ENCODE measurements around the gene ANAPC7.
"Not testable (repeated sequence)": the region's sequence is repeated elsewhere in the genome, so short reads cannot be mapped to it uniquely, and the experiment has no call there.

Gene ANAPC7

GRCh38 chr12:110431957-110432587 is 28.6 kb upstream of the ANAPC7 start:
- no peak for TF ChIP-seq CTCF (IDR thresholded peaks at IDR 0.05; ENCODE audit: low read depth, low read length)
- H3K4me3 ChIP-seq (ENCODE audit: low read depth, low read length), result peak overlapping the region; percentile 45
- DNase-seq, result no peak
- no peaks in the 10 kb centered on the region for H3K9me3 ChIP-seq (ENCODE audit: severe bottlenecking)
- H3K36me3 ChIP-seq, result peaks cover 20% of the 10 kb centered on the region
- no peaks in the 10 kb centered on the region for H3K27me3 ChIP-seq (ENCODE audit: insufficient read depth, low read depth, severe bottlenecking)
- no peak overlapping the region; the same call in 1 of the 2 replicates for H3K27ac ChIP-seq

DNA sequence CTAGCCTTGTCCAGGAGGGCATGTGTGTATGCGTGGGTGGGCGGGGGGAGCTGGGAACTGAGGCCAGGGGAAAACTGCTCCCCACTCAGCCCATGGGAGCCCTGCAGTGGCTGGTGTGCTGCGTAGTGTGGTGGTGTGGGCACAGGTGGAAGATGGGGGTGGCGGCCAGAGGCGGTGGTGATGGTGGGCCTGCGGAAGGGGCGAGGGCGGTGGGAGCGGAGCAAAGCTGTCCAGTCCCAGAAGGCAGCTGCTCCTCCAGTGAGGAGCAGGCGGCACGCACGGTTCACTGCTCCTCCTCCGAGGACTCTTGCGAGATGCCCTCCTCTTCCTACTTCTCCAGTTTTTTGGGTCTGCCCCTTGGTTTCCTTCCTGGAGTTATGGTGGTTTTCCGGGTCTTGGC is 26.2 kb upstream of the ANAPC7 start:
- not testable (repeated sequence) for DNase-seq; H3K27me3 ChIP-seq (ENCODE audit: insufficient read depth, low read depth, severe bottlenecking); H3K9me3 ChIP-seq (ENCODE audit: severe bottlenecking); H3K36me3 ChIP-seq; H3K27ac ChIP-seq; H3K4me3 ChIP-seq (ENCODE audit: low read depth, low read length)

DNA sequence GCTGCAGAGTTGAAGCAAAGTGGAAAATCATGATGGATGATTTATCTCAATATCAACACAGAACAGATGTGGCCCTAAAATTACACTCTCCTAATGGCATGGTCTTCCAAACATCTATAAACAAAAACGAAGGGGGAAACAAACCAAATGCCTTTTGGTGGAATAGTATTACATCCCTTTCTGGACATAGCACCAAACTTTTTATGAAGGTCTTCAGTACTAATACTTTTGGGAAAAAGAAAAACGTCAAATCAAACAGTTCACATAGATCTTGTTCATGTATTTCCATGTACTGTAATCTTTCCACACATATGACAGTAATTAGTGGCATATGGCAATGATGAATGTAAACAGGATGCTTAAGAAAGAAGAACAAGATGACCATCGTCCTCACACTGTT is 22.9 kb upstream of the ANAPC7 start:
- no peak for TF ChIP-seq CTCF (IDR thresholded peaks at IDR 0.05; ENCODE audit: low read depth, low read length)
- H3K9me3 ChIP-seq (ENCODE audit: severe bottlenecking), result no peaks in the 10 kb centered on the region
- H3K4me3 ChIP-seq (ENCODE audit: low read depth, low read length), result no peak overlapping the region
- no peaks in the 10 kb centered on the region for H3K36me3 ChIP-seq
- H3K27me3 ChIP-seq (ENCODE audit: insufficient read depth, low read depth, severe bottlenecking), result no peaks in the 10 kb centered on the region
- DNase-seq, result no peak
- no peak overlapping the region for H3K27ac ChIP-seq

DNA sequence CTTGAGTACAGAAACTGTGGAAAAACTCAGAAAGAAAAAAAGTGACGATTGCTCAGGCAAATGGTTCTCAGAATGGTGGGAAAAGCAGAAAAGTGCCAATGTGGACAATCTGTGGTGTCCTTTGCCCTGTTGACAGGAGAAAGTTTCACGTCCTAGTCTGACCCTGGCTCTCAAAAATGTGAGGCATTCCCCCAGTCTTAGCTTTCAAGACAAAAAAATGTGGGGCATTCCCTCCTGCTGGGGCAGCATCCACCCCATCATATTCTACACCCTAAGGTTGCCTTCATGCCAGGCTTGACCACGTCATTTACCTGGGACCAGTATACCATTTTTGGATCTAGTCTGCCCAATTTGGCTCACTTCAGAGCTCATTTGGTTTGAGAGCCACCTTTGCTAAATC is 20.7 kb upstream of the ANAPC7 start:
- Histone ChIP-seq H3K9me3 (ENCODE audit: severe bottlenecking) (no peaks in the 10 kb centered on the region), H3K4me3 (ENCODE audit: low read depth, low read length) (no peak overlapping the region), H3K36me3 (no peaks in the 10 kb centered on the region), H3K27me3 (ENCODE audit: insufficient read depth, low read depth, severe bottlenecking) (no peaks in the 10 kb centered on the region), H3K27ac (no peak overlapping the region)
- TF ChIP-seq CTCF (IDR thresholded peaks at IDR 0.05; ENCODE audit: low read depth, low read length), result no peak
- no peak for DNase-seq

GRCh38 chr12:110421701-110422100 is 18.2 kb upstream of the ANAPC7 start:
- DNase-seq, result peak; percentile 65
- H3K27ac ChIP-seq, result peak overlapping the region; percentile 57
- no peaks in the 10 kb centered on the region for H3K36me3 ChIP-seq
- H3K4me3 ChIP-seq (ENCODE audit: low read depth, low read length), result no peak overlapping the region
- no peaks in the 10 kb centered on the region for H3K9me3 ChIP-seq (ENCODE audit: severe bottlenecking)
- TF ChIP-seq CTCF (IDR thresholded peaks at IDR 0.05; ENCODE audit: low read depth, low read length), result no peak
- no peaks in the 10 kb centered on the region for H3K27me3 ChIP-seq (ENCODE audit: insufficient read depth, low read depth, severe bottlenecking)

DNA sequence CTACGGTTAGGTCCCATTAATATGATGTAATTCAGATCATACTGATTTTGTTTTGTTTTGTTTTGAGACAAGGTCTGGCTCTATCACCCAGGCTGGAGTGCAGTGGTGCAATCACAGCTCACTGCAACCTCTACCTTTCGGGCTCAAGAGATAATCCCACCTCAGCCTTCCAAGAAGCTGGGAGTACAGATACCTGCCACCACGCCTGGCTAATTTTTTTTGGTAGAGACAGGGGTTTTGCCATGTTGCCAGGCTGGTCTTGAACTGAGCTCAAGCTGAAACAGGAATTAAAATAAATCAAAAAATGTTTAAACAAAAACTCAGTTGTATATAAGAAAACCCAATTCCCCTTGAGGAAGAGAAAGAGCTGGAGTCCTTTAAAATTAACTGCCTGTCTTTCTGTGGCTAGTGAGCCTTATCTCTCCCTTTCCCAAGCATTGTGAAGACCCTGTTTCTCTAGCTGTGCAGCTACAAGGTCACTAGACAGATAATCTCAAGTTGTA is 17.7 kb upstream of the ANAPC7 start:
- no peaks in the 10 kb centered on the region for H3K36me3 ChIP-seq
- H3K27me3 ChIP-seq (ENCODE audit: insufficient read depth, low read depth, severe bottlenecking), result no peaks in the 10 kb centered on the region
- TF ChIP-seq CTCF (IDR thresholded peaks at IDR 0.05; ENCODE audit: low read depth, low read length), result no peak
- no peaks in the 10 kb centered on the region for H3K9me3 ChIP-seq (ENCODE audit: severe bottlenecking)
- DNase-seq, result peak; percentile 31
- H3K27ac ChIP-seq, result peak overlapping the region; percentile 57
- H3K4me3 ChIP-seq (ENCODE audit: low read depth, low read length), result no peak overlapping the region

- H3K4me3 ChIP-seq (ENCODE audit: low read depth, low read length); DNase-seq; H3K27me3 ChIP-seq (ENCODE audit: insufficient read depth, low read depth, severe bottlenecking); H3K36me3 ChIP-seq; H3K9me3 ChIP-seq (ENCODE audit: severe bottlenecking): not testable (repeated sequence)
- peak overlapping the region; percentile 57 for H3K27ac ChIP-seq
These were observed 17.1 kb upstream of the ANAPC7 start for GRCh38 chr12:110420644-110421043.

DNA sequence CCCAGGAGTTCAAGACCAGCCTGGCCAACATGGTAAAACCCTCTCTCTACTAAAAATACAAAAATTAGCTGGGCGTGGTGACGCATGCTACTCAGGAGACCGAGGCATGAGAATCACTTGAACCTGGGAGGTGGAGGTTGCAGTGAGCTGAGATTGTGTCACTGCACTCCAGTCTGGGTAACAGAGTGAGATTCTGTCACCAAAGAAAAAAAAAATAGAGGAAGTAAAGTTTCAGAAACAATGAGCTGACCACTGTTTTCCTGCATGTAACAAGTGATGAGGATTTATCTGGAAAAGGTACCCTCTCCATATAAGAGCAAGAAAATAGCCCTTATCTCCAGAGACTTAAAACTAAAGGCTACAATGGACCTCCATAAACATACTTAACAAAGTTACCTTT is 13.6 kb upstream of the ANAPC7 start:
- DNase-seq, result not testable (repeated sequence)

GRCh38 chr12:110410086-110410485 is 6.6 kb upstream of the ANAPC7 start:
- not testable (repeated sequence) for H3K27me3 ChIP-seq (ENCODE audit: insufficient read depth, low read depth, severe bottlenecking); H3K27ac ChIP-seq; H3K36me3 ChIP-seq; H3K9me3 ChIP-seq (ENCODE audit: severe bottlenecking); DNase-seq; H3K4me3 ChIP-seq (ENCODE audit: low read depth, low read length)

More for the DNA sequence above, 13.6 kb upstream of the ANAPC7 start:
- H3K9me3 ChIP-seq (ENCODE audit: severe bottlenecking); H3K27me3 ChIP-seq (ENCODE audit: insufficient read depth, low read depth, severe bottlenecking); H3K27ac ChIP-seq; H3K4me3 ChIP-seq (ENCODE audit: low read depth, low read length); H3K36me3 ChIP-seq: not testable (repeated sequence)

Measured in WERI-Rb-1 (cell line).